Cardiac fibroblast (primary cell): ENCODE measurements around the gene LHFPL5.

Experiments
- DNase-seq, 2 donors: peaks; one replicate each; pipeline versions ENCODE4 v3.0.0 to v3.0.0-alpha.2; 2010; ENCODE audit warnings: low read depth in 2 of 2
- H3K4me3 ChIP-seq, 2 donors: replicated peaks in 1 of 2; 1 replicate in 1 of 2; 2 replicates in 1 of 2; pipeline ENCODE4 v1.5.1; 2011; ENCODE audit warnings: low read depth in 2 of 2, low read length in 2 of 2, mild to moderate bottlenecking in 2 of 2, moderate library complexity in 1 of 2
- TF ChIP-seq, protein P1 (sequence below): IDR thresholded peaks from one replicate; pipeline ENCODE4 v1.5.1; 2011; ENCODE audit warnings: low read depth, mild to moderate bottlenecking, low read length, inconsistent platforms

Gene LHFPL5

DNA sequence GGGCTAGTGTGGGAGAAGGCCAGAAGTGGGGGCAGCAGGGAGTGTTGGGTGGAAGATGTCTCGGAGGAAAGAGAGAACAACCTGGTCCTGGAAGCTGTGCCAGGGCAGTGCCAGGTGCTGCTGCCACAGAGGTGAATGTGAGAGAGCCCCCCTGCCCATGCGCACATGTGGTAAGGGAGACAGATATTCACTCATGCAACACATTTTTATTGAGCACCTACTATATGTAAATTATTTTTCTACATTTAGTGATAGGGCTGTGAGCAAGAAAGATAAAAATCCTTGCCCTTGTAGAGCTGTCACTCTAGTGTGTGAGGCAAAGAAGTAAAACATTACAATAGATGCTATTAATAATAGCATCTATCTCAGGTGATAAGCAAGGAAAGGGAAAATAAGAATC lies 23.9 kb upstream of the LHFPL5 start:
- no peak for DNase-seq
- no peak overlapping the region for H3K4me3 ChIP-seq
- TF ChIP-seq, protein P1, sequence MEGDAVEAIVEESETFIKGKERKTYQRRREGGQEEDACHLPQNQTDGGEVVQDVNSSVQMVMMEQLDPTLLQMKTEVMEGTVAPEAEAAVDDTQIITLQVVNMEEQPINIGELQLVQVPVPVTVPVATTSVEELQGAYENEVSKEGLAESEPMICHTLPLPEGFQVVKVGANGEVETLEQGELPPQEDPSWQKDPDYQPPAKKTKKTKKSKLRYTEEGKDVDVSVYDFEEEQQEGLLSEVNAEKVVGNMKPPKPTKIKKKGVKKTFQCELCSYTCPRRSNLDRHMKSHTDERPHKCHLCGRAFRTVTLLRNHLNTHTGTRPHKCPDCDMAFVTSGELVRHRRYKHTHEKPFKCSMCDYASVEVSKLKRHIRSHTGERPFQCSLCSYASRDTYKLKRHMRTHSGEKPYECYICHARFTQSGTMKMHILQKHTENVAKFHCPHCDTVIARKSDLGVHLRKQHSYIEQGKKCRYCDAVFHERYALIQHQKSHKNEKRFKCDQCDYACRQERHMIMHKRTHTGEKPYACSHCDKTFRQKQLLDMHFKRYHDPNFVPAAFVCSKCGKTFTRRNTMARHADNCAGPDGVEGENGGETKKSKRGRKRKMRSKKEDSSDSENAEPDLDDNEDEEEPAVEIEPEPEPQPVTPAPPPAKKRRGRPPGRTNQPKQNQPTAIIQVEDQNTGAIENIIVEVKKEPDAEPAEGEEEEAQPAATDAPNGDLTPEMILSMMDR: no peak

GRCh38 chr6:35782424-35782823 lies 22.7 kb upstream of the LHFPL5 start:
- no peak for DNase-seq
- TF ChIP-seq, protein P1: no peak
- no peak overlapping the region for H3K4me3 ChIP-seq

DNA sequence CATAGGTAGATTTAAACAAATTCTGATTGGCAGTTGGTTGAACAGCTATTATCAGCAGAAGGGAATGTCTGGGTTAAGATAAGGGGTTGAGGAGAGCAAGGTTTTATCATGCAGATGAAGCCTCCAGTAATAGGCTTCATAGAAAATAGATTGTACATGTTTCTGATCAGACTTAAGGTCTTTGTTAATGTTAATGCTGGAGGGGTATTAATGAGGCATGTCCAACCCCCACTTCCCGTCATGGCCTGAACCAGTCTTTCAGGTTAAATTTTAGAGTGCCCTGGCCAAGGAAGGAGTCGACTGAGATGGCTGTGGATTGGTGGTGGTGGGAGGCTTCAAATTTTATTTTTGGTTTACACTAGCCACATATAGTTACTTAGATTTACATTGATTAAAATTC lies 21.0 kb upstream of the LHFPL5 start:
- H3K4me3 ChIP-seq: no peak overlapping the region
- TF ChIP-seq, protein P1: no peak
- no peak for DNase-seq

DNA sequence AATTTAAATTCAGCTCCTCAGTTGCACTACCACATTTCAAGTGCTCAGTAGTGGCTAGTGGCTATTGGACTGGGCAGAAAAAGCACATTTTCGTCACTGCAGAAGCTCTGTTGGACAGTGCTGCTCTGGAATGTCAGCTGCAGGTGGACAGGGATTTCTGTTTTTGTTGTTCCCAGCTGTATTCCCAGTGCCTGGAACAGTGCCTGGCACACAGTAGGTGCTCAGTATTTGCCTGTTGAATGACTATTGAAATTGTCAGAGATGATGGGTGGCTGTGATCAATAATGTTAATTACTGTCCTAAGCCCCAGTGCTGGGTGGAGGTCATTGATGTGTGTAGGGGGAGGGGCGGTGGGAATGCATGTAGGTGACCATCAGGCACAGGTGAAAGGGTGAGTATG lies 18.9 kb upstream of the LHFPL5 start:
- TF ChIP-seq, protein P1: no peak
- DNase-seq: no peak
- H3K4me3 ChIP-seq: no peak overlapping the region

GRCh38 chr6:35786810-35787209 lies 18.3 kb upstream of the LHFPL5 start:
- no peak for DNase-seq
- TF ChIP-seq, protein P1: no peak
- no peak overlapping the region for H3K4me3 ChIP-seq

GRCh38 chr6:35787266-35788218 lies 17.6 kb upstream of the LHFPL5 start:
- DNase-seq: no peak
- H3K4me3 ChIP-seq: no peak overlapping the region
- TF ChIP-seq, protein P1: no peak
